HL-60 (cell line): Measurements from ENCODE around the gene ARHGAP33.

Experiments used
- GABPA ChIP-seq: IDR thresholded peaks from 2 replicates; pipeline ENCODE4 v1.6.1; 2012; ENCODE audit warnings: low read depth
- POLR2AphosphoS5 ChIP-seq: IDR thresholded peaks from 2 replicates; pipeline ENCODE4 v1.6.1; 2012; ENCODE audit warnings: low read depth
- SPI1 ChIP-seq: IDR thresholded peaks from 2 replicates; pipeline ENCODE4 v1.6.1; 2012; ENCODE audit warnings: low read depth, mild to moderate bottlenecking, borderline replicate concordance
- TF ChIP-seq, protein P1 (sequence below): IDR thresholded peaks from one replicate; pipeline ENCODE4 v1.5.1; 2011; ENCODE audit warnings: low read length, control low read depth, inconsistent platforms; ENCODE audit not compliant: insufficient read depth
- TF ChIP-seq, protein P2 (sequence below): IDR thresholded peaks from 2 replicates; pipeline ENCODE4 v1.6.1; 2012; ENCODE audit warnings: low read depth; ENCODE audit not compliant: insufficient replicate concordance

GRCh38 chr19:35754370-35755130 lies 20.8 kb upstream of the ARHGAP33 start:
- TF ChIP-seq, protein P1, sequence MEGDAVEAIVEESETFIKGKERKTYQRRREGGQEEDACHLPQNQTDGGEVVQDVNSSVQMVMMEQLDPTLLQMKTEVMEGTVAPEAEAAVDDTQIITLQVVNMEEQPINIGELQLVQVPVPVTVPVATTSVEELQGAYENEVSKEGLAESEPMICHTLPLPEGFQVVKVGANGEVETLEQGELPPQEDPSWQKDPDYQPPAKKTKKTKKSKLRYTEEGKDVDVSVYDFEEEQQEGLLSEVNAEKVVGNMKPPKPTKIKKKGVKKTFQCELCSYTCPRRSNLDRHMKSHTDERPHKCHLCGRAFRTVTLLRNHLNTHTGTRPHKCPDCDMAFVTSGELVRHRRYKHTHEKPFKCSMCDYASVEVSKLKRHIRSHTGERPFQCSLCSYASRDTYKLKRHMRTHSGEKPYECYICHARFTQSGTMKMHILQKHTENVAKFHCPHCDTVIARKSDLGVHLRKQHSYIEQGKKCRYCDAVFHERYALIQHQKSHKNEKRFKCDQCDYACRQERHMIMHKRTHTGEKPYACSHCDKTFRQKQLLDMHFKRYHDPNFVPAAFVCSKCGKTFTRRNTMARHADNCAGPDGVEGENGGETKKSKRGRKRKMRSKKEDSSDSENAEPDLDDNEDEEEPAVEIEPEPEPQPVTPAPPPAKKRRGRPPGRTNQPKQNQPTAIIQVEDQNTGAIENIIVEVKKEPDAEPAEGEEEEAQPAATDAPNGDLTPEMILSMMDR = no peak
- no peak for TF ChIP-seq POLR2AphosphoS5
- no peak for TF ChIP-seq SPI1
- TF ChIP-seq GABPA = no peak
- TF ChIP-seq, protein P2, sequence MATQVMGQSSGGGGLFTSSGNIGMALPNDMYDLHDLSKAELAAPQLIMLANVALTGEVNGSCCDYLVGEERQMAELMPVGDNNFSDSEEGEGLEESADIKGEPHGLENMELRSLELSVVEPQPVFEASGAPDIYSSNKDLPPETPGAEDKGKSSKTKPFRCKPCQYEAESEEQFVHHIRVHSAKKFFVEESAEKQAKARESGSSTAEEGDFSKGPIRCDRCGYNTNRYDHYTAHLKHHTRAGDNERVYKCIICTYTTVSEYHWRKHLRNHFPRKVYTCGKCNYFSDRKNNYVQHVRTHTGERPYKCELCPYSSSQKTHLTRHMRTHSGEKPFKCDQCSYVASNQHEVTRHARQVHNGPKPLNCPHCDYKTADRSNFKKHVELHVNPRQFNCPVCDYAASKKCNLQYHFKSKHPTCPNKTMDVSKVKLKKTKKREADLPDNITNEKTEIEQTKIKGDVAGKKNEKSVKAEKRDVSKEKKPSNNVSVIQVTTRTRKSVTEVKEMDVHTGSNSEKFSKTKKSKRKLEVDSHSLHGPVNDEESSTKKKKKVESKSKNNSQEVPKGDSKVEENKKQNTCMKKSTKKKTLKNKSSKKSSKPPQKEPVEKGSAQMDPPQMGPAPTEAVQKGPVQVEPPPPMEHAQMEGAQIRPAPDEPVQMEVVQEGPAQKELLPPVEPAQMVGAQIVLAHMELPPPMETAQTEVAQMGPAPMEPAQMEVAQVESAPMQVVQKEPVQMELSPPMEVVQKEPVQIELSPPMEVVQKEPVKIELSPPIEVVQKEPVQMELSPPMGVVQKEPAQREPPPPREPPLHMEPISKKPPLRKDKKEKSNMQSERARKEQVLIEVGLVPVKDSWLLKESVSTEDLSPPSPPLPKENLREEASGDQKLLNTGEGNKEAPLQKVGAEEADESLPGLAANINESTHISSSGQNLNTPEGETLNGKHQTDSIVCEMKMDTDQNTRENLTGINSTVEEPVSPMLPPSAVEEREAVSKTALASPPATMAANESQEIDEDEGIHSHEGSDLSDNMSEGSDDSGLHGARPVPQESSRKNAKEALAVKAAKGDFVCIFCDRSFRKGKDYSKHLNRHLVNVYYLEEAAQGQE = no peak
